Neural cell (in vitro differentiated cells): ENCODE measurements around the gene SNX10. TPM values are rescaled to one million over a fixed set of nuclear protein-coding genes. Genes with fewer than 3 reads are reported as not detected.

Source experiments
- H2AFZ ChIP-seq: fragments of 200-600, 300-800 bp; sonication (generic), shearing (Covaris generic); 2 replicates; pipeline ENCODE4 v1.6.0; 2014; ENCODE audit warnings: low read depth, mild to moderate bottlenecking, antibody characterized with exemption, low read length, moderate library complexity
- H3F3A ChIP-seq: fragments of 200-600 bp; shearing (Covaris generic); 2 replicates; pipeline ENCODE4 v1.6.1; 2016; ENCODE audit warnings: mild to moderate bottlenecking, moderate library complexity, mixed read lengths, antibody characterized with exemption, low read length; ENCODE audit not compliant: insufficient read depth, poor library complexity, severe bottlenecking
- H3K27ac ChIP-seq: fragments of 200-600, 300-800 bp; sonication (generic), shearing (Covaris generic); 2 replicates; pipeline ENCODE4 v1.5.1; 2014; ENCODE audit warnings: mild to moderate bottlenecking, low read length, moderate library complexity
- H3K27me3 ChIP-seq: fragments of 300-800, 200-600 bp; sonication (generic), shearing (Covaris generic); 2 replicates; pipeline ENCODE4 v1.6.0; 2014; ENCODE audit warnings: mild to moderate bottlenecking, low read depth, low read length, moderate library complexity; ENCODE audit not compliant: insufficient read depth
- H3K36me3 ChIP-seq: fragments of 300-800, 200-600 bp; sonication (generic), shearing (Covaris generic); 2 replicates; pipeline ENCODE4 v1.5.1; 2014; ENCODE audit warnings: mild to moderate bottlenecking, antibody characterized with exemption, low read length, moderate library complexity; ENCODE audit not compliant: insufficient read depth
- H3K4me2 ChIP-seq: fragments of 300-800, 200-600 bp; sonication (generic), shearing (Covaris generic); 2 replicates; pipeline ENCODE4 v1.6.0; 2014; ENCODE audit warnings: mild to moderate bottlenecking, low read length
- H3K4me3 ChIP-seq: fragments of 300-800, 200-600 bp; sonication (generic), shearing (Covaris generic); 2 replicates; pipeline ENCODE4 v1.5.1; 2014; ENCODE audit warnings: mild to moderate bottlenecking, low read length, moderate library complexity
- H3K79me2 ChIP-seq: fragments of 200-600 bp; shearing (Covaris generic); replicated peaks from 2 replicates; pipeline ENCODE4 v1.6.0; 2014; ENCODE audit warnings: mild to moderate bottlenecking, low read length, moderate library complexity; ENCODE audit not compliant: insufficient read depth
- H3K9ac ChIP-seq: fragments of 300-800, 200-600 bp; sonication (generic), shearing (Covaris generic); 2 replicates; pipeline ENCODE4 v1.6.1; 2016; ENCODE audit warnings: mild to moderate bottlenecking, low read length, mixed read lengths
- H3K9me2 ChIP-seq: fragments of 200-600 bp; shearing (Covaris generic); 2 replicates; pipeline ENCODE4 v1.6.1; 2016; ENCODE audit warnings: mild to moderate bottlenecking, low read length, mixed read lengths; ENCODE audit not compliant: insufficient read depth
- H3K9me3 ChIP-seq: fragments of 200-600, 300-800 bp; sonication (generic), shearing (Covaris generic); 2 replicates; pipeline ENCODE4 v1.6.1; 2016; ENCODE audit warnings: mild to moderate bottlenecking, mixed run types, low read length, moderate library complexity, mixed read lengths
- H4K20me1 ChIP-seq: fragments of 200-600 bp; shearing (Covaris generic); 2 replicates; pipeline ENCODE4 v1.6.1; 2016; ENCODE audit warnings: mild to moderate bottlenecking, mixed run types; ENCODE audit not compliant: insufficient read depth
- EP300 ChIP-seq: fragments of 450-650 bp; conservative IDR thresholded peaks from 2 replicates; pipeline ENCODE4 v1.6.1; 2014; ENCODE audit warnings: antibody characterized with exemption, mild to moderate bottlenecking, moderate library complexity; ENCODE audit not compliant: poor library complexity, severe bottlenecking
- EZH2 ChIP-seq: fragments of 200-600, 300-800 bp; shearing (Covaris generic), sonication (generic); IDR thresholded peaks from 2 replicates; pipeline ENCODE4 v1.6.1; 2014; ENCODE audit warnings: antibody characterized with exemption, low read length, borderline replicate concordance, mild to moderate bottlenecking; ENCODE audit not compliant: insufficient read depth, poor library complexity, severe bottlenecking
- MXI1 ChIP-seq: fragments of 450-650 bp; conservative IDR thresholded peaks from 2 replicates; pipeline ENCODE4 v1.6.1; 2014; ENCODE audit warnings: antibody characterized with exemption, mild to moderate bottlenecking; ENCODE audit not compliant: poor library complexity, severe bottlenecking
- POLR2AphosphoS5 ChIP-seq: IDR thresholded peaks from 2 replicates; pipeline ENCODE4 v1.6.1; 2012
- RAD21 ChIP-seq: fragments of 450-650 bp; conservative IDR thresholded peaks from 2 replicates; pipeline ENCODE4 v1.6.1; 2014; ENCODE audit warnings: antibody characterized with exemption, mild to moderate bottlenecking, moderate library complexity
- SMC3 ChIP-seq: fragments of 450-650 bp; conservative IDR thresholded peaks from 2 replicates; pipeline ENCODE4 v1.6.1; 2014; ENCODE audit warnings: antibody characterized with exemption, mild to moderate bottlenecking, moderate library complexity; ENCODE audit not compliant: poor library complexity
- TAF1 ChIP-seq: IDR thresholded peaks from 2 replicates; pipeline ENCODE4 v1.6.1; 2012; ENCODE audit warnings: low read depth
- polyA plus RNA-seq: library from polyadenylated mRNA; depleted of rRNA; stranded (reverse); fragments of >200 nt; gene quantifications from 2 replicates; pipeline ENCODE4 v1.2.3, GENCODE V29; 2014
- TF ChIP-seq, protein P1 (sequence below): fragments of 450-650 bp; IDR thresholded peaks from 2 replicates; pipeline ENCODE4 v1.5.1; 2014; ENCODE audit warnings: antibody characterized with exemption, mild to moderate bottlenecking, moderate library complexity; ENCODE audit not compliant: poor library complexity, severe bottlenecking
- TF ChIP-seq, protein P2 (sequence below): IDR thresholded peaks from 2 replicates; pipeline ENCODE4 v1.6.1; 2012; ENCODE audit warnings: borderline replicate concordance

The SNX10 gene
- polyA plus RNA-seq, 1 donor from 2014 or later = 25.6 TPM

- no peaks in the 10 kb centered on the region for H3K9me3 ChIP-seq
- peak overlapping the region; percentile 30 for H3K4me3 ChIP-seq
- peak overlapping the region; percentile 32 for H3K4me2 ChIP-seq
- TF ChIP-seq, protein P1, sequence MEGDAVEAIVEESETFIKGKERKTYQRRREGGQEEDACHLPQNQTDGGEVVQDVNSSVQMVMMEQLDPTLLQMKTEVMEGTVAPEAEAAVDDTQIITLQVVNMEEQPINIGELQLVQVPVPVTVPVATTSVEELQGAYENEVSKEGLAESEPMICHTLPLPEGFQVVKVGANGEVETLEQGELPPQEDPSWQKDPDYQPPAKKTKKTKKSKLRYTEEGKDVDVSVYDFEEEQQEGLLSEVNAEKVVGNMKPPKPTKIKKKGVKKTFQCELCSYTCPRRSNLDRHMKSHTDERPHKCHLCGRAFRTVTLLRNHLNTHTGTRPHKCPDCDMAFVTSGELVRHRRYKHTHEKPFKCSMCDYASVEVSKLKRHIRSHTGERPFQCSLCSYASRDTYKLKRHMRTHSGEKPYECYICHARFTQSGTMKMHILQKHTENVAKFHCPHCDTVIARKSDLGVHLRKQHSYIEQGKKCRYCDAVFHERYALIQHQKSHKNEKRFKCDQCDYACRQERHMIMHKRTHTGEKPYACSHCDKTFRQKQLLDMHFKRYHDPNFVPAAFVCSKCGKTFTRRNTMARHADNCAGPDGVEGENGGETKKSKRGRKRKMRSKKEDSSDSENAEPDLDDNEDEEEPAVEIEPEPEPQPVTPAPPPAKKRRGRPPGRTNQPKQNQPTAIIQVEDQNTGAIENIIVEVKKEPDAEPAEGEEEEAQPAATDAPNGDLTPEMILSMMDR = no peak
- TF ChIP-seq EZH2 (no peak), RAD21 (no peak), EP300 (peak; percentile 99), SMC3 (peak; percentile 24), MXI1 (no peak), POLR2AphosphoS5 (peak; percentile 89), TAF1 (no peak)
- TF ChIP-seq, protein P2, sequence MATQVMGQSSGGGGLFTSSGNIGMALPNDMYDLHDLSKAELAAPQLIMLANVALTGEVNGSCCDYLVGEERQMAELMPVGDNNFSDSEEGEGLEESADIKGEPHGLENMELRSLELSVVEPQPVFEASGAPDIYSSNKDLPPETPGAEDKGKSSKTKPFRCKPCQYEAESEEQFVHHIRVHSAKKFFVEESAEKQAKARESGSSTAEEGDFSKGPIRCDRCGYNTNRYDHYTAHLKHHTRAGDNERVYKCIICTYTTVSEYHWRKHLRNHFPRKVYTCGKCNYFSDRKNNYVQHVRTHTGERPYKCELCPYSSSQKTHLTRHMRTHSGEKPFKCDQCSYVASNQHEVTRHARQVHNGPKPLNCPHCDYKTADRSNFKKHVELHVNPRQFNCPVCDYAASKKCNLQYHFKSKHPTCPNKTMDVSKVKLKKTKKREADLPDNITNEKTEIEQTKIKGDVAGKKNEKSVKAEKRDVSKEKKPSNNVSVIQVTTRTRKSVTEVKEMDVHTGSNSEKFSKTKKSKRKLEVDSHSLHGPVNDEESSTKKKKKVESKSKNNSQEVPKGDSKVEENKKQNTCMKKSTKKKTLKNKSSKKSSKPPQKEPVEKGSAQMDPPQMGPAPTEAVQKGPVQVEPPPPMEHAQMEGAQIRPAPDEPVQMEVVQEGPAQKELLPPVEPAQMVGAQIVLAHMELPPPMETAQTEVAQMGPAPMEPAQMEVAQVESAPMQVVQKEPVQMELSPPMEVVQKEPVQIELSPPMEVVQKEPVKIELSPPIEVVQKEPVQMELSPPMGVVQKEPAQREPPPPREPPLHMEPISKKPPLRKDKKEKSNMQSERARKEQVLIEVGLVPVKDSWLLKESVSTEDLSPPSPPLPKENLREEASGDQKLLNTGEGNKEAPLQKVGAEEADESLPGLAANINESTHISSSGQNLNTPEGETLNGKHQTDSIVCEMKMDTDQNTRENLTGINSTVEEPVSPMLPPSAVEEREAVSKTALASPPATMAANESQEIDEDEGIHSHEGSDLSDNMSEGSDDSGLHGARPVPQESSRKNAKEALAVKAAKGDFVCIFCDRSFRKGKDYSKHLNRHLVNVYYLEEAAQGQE = peak; percentile 73
- H3K27me3 ChIP-seq = no peaks in the 10 kb centered on the region
- no peaks in the 10 kb centered on the region for H3K9me2 ChIP-seq
- no peaks in the 10 kb centered on the region for H3K36me3 ChIP-seq
- H2AFZ ChIP-seq = no peak overlapping the region
- H4K20me1 ChIP-seq = no peaks in the 10 kb centered on the region
- peaks cover 3% of the 10 kb centered on the region for H3F3A ChIP-seq
- no peaks in the 10 kb centered on the region for H3K79me2 ChIP-seq
- peak overlapping the region; percentile 59 for H3K9ac ChIP-seq
- peak overlapping the region; percentile 96 for H3K27ac ChIP-seq
Measured at GRCh38 chr7:26390016-26390415, 98.4 kb downstream of the SNX10 start.

- H3K9me3 ChIP-seq = no peaks in the 10 kb centered on the region
- H4K20me1 ChIP-seq = no peaks in the 10 kb centered on the region
- H3F3A ChIP-seq = peaks cover 3% of the 10 kb centered on the region
- no peak overlapping the region for H2AFZ ChIP-seq
- no peaks in the 10 kb centered on the region for H3K79me2 ChIP-seq
- TF ChIP-seq POLR2AphosphoS5 (no peak), EP300 (no peak), MXI1 (no peak), RAD21 (no peak), EZH2 (no peak), SMC3 (no peak), TAF1 (no peak)
- TF ChIP-seq, protein P2 = no peak
- TF ChIP-seq, protein P1 = no peak
- no peaks in the 10 kb centered on the region for H3K9me2 ChIP-seq
- no peaks in the 10 kb centered on the region for H3K27me3 ChIP-seq
- H3K27ac ChIP-seq = peak overlapping the region; percentile 96
- no peaks in the 10 kb centered on the region for H3K36me3 ChIP-seq
- no peak overlapping the region for H3K9ac ChIP-seq
- no peak overlapping the region for H3K4me3 ChIP-seq
- H3K4me2 ChIP-seq = no peak overlapping the region
Measured at GRCh38 chr7:26393818-26394217, 102.2 kb downstream of the SNX10 start.
